GM06990 (cell line): ENCODE results near the gene DYRK4.

Source experiments
- DNase-seq: peaks from one replicate; pipeline ENCODE4 v3.0.0-alpha.2; 2011; ENCODE audit not compliant: insufficient read length; ENCODE audit errors: extremely low read depth
- H3K27me3 ChIP-seq: replicated peaks from 2 replicates; pipeline ENCODE4 v1.6.0; 2011; ENCODE audit warnings: low read length; ENCODE audit not compliant: control insufficient read depth, insufficient read depth
- H3K36me3 ChIP-seq: 2 replicates; pipeline ENCODE4 v1.5.1; 2011; ENCODE audit warnings: low read length; ENCODE audit not compliant: control insufficient read depth, insufficient read depth
- H3K4me3 ChIP-seq: replicated peaks from 2 replicates; pipeline ENCODE4 v1.5.1; 2011; ENCODE audit warnings: low read depth, mild to moderate bottlenecking, control low read depth, low read length
- TF ChIP-seq, protein P1 (sequence below): IDR thresholded peaks from 2 replicates; pipeline ENCODE4 v1.5.1; 2011; ENCODE audit warnings: low read length, control low read depth, mild to moderate bottlenecking, inconsistent platforms; ENCODE audit not compliant: insufficient read depth, poor library complexity, severe bottlenecking

The DYRK4 gene

DNA sequence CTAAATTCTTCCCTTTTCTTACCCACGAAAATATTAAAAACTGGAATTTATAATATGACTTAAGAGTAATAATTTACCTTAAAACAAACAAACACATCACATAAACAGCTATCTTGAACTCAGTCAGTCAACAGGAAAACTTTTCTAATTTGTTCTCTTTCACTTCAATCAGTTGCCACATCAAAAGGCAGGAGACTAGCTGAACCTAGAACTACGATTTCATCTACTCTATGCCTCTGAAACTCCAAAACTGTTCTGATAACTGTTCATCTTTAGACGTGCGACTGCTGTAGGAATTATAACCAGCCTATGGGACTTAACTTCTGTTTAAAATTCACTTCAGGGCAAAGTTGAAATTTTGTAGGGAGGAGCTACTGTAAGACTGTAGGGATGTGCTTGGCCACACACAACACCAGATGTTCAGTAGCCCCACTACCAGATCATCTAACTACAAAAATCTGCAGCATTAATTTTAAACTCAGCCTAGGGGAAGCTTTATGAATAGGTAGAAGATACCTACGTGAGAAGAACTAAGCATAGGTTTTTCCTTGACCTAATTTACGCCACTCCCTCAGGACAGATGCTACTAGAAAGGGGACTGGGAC, 30.9 kb upstream of the DYRK4 start:
- no peak for DNase-seq
- peaks cover 2% of the 10 kb centered on the region; the same call in 1 of the 2 replicates for H3K36me3 ChIP-seq
- no peaks in the 10 kb centered on the region for H3K27me3 ChIP-seq
- TF ChIP-seq, protein P1, sequence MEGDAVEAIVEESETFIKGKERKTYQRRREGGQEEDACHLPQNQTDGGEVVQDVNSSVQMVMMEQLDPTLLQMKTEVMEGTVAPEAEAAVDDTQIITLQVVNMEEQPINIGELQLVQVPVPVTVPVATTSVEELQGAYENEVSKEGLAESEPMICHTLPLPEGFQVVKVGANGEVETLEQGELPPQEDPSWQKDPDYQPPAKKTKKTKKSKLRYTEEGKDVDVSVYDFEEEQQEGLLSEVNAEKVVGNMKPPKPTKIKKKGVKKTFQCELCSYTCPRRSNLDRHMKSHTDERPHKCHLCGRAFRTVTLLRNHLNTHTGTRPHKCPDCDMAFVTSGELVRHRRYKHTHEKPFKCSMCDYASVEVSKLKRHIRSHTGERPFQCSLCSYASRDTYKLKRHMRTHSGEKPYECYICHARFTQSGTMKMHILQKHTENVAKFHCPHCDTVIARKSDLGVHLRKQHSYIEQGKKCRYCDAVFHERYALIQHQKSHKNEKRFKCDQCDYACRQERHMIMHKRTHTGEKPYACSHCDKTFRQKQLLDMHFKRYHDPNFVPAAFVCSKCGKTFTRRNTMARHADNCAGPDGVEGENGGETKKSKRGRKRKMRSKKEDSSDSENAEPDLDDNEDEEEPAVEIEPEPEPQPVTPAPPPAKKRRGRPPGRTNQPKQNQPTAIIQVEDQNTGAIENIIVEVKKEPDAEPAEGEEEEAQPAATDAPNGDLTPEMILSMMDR = no peak
- H3K4me3 ChIP-seq = no peak overlapping the region

DNA sequence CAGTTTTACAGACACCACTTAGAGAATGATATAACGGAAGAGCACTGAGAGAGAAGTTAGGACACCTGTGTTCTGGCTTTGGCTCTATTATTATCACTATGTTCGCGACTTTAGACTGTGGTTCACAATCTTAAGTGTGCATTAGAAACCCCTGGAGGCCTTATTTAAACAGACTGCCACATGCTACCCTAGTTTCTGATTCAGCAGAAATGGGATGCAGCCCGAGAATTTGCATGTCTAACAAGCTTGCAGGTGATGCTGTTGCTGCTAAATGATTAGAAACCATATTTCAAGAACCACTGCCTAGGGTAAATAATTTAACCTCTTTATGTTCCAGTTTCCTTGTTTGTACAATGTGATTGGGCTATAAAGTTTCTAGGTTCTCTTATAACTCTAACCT, 26.9 kb upstream of the DYRK4 start:
- TF ChIP-seq, protein P1 = no peak
- H3K36me3 ChIP-seq = peaks cover 2% of the 10 kb centered on the region; the same call in 1 of the 2 replicates
- no peaks in the 10 kb centered on the region for H3K27me3 ChIP-seq
- DNase-seq = peak; percentile 40
- no peak overlapping the region for H3K4me3 ChIP-seq

DNA sequence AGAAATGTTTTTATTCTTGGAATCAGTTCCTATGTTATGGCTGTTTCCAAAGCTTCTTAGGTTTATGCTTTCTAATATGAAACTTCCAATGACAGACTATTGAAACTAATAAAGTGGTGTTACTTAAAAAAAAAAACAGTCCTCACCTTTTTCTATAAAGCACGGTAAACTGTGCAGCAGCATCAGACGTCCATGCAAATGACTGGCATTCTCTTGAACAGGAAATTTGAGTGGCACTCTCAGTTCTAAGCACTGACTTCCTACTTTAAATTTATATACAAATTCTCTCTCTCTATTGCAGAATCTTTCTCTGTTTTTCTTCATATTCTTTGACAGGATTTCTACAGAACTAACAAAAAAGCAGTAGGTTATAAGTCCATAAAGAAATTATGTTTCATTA, 26.1 kb upstream of the DYRK4 start:
- TF ChIP-seq, protein P1 = no peak
- Histone ChIP-seq H3K4me3 (no peak overlapping the region), H3K27me3 (no peaks in the 10 kb centered on the region), H3K36me3 (peaks cover 2% of the 10 kb centered on the region; the same call in 1 of the 2 replicates)
- no peak for DNase-seq

DNA sequence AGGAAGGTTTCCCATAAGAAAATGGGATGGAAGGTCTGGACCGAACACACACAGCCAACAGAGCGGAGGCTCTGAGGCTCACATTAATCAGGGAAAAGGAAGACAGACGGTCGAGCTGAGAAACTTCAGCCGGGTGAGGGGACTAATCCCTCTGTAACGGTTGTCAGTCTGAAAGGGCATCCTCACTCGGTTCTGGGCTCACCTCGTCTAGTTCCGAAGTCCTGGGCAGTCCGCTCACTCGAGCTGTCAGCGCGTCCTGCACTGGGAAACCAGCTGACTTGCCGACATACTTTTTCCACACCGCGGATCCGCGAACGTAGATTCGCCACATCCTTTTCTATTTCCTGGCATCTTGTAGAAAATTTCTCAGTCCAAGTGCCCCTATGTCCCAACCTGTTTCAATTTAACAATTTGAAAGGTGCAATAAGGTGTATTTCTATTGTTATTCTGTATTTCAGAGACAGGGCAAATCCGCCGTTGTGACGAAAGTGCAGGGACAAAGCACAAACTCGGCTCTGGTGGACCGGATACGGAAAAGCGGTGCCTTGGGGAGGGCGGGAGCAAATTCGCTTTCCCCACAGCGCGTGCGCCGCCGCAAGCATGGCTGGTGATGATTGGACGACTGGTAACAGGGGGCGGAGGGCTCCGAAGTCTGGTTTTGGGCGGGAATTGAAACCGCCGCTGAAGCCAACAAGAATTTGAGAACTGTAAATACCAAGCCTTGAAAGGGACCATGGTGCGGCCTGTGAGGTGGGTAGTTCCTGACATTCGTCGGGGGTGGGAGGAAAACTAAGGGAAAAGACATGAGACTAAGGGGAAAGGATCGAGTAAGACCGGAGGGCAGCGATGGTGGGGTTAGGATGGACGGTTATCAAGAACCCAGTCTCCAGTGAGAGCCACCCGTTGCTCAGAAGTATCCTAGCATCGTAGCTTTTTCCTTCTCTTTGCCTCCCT, 23.5 kb upstream of the DYRK4 start, which contains the start of gene RAD51AP1:
Gene RAD51AP1, plus strand, starts transcription at position 684 of the 954 bp plus-strand sequence. Its CDS starts 50 bp downstream, at position 734.
- peak; percentile 97 for DNase-seq
- TF ChIP-seq, protein P1 = no peak
- Histone ChIP-seq H3K36me3 (no peaks in the 10 kb centered on the region), H3K4me3 (peak within 1 kb of the TSS; percentile 98), H3K27me3 (no peaks in the 10 kb centered on the region)

DNA sequence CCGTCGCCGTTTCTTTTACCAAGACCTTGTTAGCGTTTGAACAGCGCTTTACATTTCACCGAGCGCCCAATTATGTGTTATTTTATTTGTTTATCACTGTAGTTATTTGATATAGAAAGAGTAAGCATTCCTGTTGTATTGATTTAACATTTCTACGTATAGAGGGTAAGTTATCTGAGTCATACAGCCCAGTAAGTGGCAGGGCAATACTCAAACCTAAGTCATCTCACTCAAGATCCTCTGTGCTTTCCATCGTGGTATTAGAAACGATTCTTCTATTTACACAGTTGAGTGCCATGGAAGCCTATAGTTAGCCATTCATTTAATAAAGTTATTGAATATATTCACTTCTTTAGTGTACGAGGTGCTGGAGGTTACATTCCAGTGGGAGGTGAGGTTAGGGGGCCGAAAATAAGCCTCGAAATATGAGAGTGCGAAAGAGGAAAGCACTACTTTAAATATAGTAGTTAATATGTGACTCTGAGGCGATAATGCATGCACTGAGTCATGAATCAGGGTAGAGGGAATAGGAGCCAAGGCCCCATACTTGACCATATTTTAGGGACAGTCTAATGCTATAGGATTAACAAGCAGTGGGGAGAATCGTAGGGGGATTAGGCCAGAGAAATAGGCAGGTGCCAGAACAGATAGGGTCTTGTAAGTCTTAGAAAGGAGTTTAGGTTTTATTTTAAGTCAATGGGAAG, 22.7 kb upstream of the DYRK4 start:
- Histone ChIP-seq H3K4me3 (peak overlapping the region; percentile 98), H3K27me3 (no peaks in the 10 kb centered on the region), H3K36me3 (no peaks in the 10 kb centered on the region)
- TF ChIP-seq, protein P1 = no peak
- DNase-seq = no peak
